K562 treated with DMSO at 1 percent for 4 hours (cell line): ENCODE data around the gene CSRNP3. TPM values are rescaled to one million over a fixed set of nuclear protein-coding genes. Genes with fewer than 3 reads are reported as not detected.

Experiments used
- total RNA-seq: library from RNA; unstranded; fragments of 300-600 nt; gene quantifications from 2 replicates; pipeline ENCODE4 v1.2.3, GENCODE V29; 2022; ENCODE audit not compliant: insufficient read depth

Gene CSRNP3, protein sequence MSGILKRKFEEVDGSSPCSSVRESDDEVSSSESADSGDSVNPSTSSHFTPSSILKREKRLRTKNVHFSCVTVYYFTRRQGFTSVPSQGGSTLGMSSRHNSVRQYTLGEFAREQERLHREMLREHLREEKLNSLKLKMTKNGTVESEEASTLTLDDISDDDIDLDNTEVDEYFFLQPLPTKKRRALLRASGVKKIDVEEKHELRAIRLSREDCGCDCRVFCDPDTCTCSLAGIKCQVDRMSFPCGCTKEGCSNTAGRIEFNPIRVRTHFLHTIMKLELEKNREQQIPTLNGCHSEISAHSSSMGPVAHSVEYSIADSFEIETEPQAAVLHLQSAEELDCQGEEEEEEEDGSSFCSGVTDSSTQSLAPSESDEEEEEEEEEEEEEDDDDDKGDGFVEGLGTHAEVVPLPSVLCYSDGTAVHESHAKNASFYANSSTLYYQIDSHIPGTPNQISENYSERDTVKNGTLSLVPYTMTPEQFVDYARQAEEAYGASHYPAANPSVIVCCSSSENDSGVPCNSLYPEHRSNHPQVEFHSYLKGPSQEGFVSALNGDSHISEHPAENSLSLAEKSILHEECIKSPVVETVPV
- not detected in 2 replicates for total RNA-seq

GRCh38 chr2:165469417-165469816, at the start of gene CSRNP3:
Gene CSRNP3 (plus strand): TSS chr2:165469698. CDS start chr2:165595066, 125,368 bp downstream.

Other genes starting within 250 kb of the CSRNP3 start
- 0.43 and 0.68 TPM in 2 replicates for gene SCN2A, start 230.3 kb upstream of the CSRNP3 start, total RNA-seq